Activated CD8-positive, alpha-beta memory T cell treated with anti-CD3 and anti-CD28 coated beads, Interleukin-2, amount 10 ng/mL, durations not matched to agents 7 days and 5 days (primary cell): ENCODE data around the gene NIPBL. TPM values are rescaled to one million over a fixed set of nuclear protein-coding genes. Genes with fewer than 3 reads are reported as not detected.
A peak's percentile ranks its signal among the peaks of the same experiment; 100 is the strongest.
"Not testable (repeated sequence)": the region's sequence is repeated elsewhere in the genome, so short reads cannot be mapped to it uniquely, and the experiment has no call there.

Experiments
- ATAC-seq: fragments of 150-1000 bp; cut with Tn5 transposase; one replicate; pipeline ENCODE4 v1.10.0; 2021; ENCODE audit warnings: moderate library complexity
- CTCF ChIA-PET: fragments of 350-600 bp; sonication (Branson Sonifier 250); formaldehyde crosslinking; loops from one replicate; lab custom pipeline; 2021; ENCODE audit warnings: antibody characterized with exemption; lab: Charles Lee
- DNase-seq: peaks from one replicate; pipeline ENCODE4 v3.0.0-alpha.2; 2020
- H3K27ac Mint-ChIP-seq: one replicate; pipeline ENCODE4 v1.8.0; 2021; ENCODE audit warnings: mild to moderate bottlenecking, mixed read lengths
- H3K27me3 Mint-ChIP-seq: one replicate; pipeline ENCODE4 v1.8.0; 2021; ENCODE audit warnings: mixed read lengths
- H3K36me3 Mint-ChIP-seq: one replicate; pipeline ENCODE4 v1.8.0; 2021; ENCODE audit warnings: mild to moderate bottlenecking, mixed read lengths
- H3K4me1 Mint-ChIP-seq: one replicate; pipeline ENCODE4 v1.8.0; 2021; ENCODE audit warnings: mixed read lengths
- H3K4me3 Mint-ChIP-seq: one replicate; pipeline ENCODE4 v1.8.0; 2021; ENCODE audit warnings: mild to moderate bottlenecking, moderate library complexity, mixed read lengths
- H3K9me3 Mint-ChIP-seq: one replicate; pipeline ENCODE4 v1.8.0; 2022; ENCODE audit warnings: low read depth, mixed read lengths
- total RNA-seq, 2 experiments: library from RNA; stranded (reverse); gene quantifications; one replicate each; pipeline ENCODE4 v1.2.3, GENCODE V29; 2021

The NIPBL gene
- total RNA-seq, 2 experiments from 2014 or later = 56.8 to 57.1 TPM

GRCh38 chr5:37045703-37046102, 169.1 kb downstream of the NIPBL start:
- H3K27me3 Mint-ChIP-seq = no peaks in the 10 kb centered on the region
- no peaks in the 10 kb centered on the region for H3K4me1 Mint-ChIP-seq
- H3K36me3 Mint-ChIP-seq = peaks cover 23% of the 10 kb centered on the region
- CTCF ChIA-PET = interaction anchor here (1.1 kb wide), 1 partner anchor 14 kb away, joined by 3 read pairs; no protein-coding TSS in a partner anchor
- no peak overlapping the region for H3K27ac Mint-ChIP-seq
- H3K9me3 Mint-ChIP-seq = no peaks in the 10 kb centered on the region
- DNase-seq = no peak
- no peak overlapping the region for H3K4me3 Mint-ChIP-seq
- ATAC-seq = no peak

GRCh38 chr5:37047947-37048346, 171.4 kb downstream of the NIPBL start:
- no peaks in the 10 kb centered on the region for H3K4me1 Mint-ChIP-seq
- H3K27ac Mint-ChIP-seq = no peak overlapping the region
- peaks cover 32% of the 10 kb centered on the region for H3K36me3 Mint-ChIP-seq
- CTCF ChIA-PET = no interaction called here
- H3K9me3 Mint-ChIP-seq = no peaks in the 10 kb centered on the region
- ATAC-seq (no peak), DNase-seq (no peak)
- H3K27me3 Mint-ChIP-seq = no peaks in the 10 kb centered on the region
- H3K4me3 Mint-ChIP-seq = no peak overlapping the region

GRCh38 chr5:37054391-37054790, 177.8 kb downstream of the NIPBL start:
- Mint-ChIP-seq H3K4me3 (no peak overlapping the region), H3K27me3 (no peaks in the 10 kb centered on the region), H3K4me1 (peaks cover 5% of the 10 kb centered on the region), H3K27ac (no peak overlapping the region), H3K36me3 (peaks cover 42% of the 10 kb centered on the region), H3K9me3 (no peaks in the 10 kb centered on the region)
- CTCF ChIA-PET = no interaction called here
- no peak for ATAC-seq
- DNase-seq = no peak

- Mint-ChIP-seq H3K27me3 (no peaks in the 10 kb centered on the region), H3K36me3 (peaks cover 41% of the 10 kb centered on the region), H3K27ac (peak overlapping the region; percentile 45)
Measured at GRCh38 chr5:37055383-37055990, 178.9 kb downstream of the NIPBL start.

GRCh38 chr5:37056762-37057161, 180.2 kb downstream of the NIPBL start:
- Mint-ChIP-seq H3K27me3 (no peaks in the 10 kb centered on the region), H3K27ac (no peak overlapping the region), H3K4me3 (no peak overlapping the region), H3K9me3 (no peaks in the 10 kb centered on the region), H3K36me3 (peaks cover 37% of the 10 kb centered on the region), H3K4me1 (peaks cover 5% of the 10 kb centered on the region)
- CTCF ChIA-PET = no interaction called here
- no peak for ATAC-seq
- no peak for DNase-seq

More at GRCh38 chr5:37055383-37055990, 178.9 kb downstream of the NIPBL start:
- Mint-ChIP-seq H3K4me3 (no peak overlapping the region), H3K4me1 (peaks cover 5% of the 10 kb centered on the region), H3K9me3 (no peaks in the 10 kb centered on the region)
- DNase-seq = no peak
- no peak for ATAC-seq
- CTCF ChIA-PET = no interaction called here

- Mint-ChIP-seq H3K36me3 (peaks cover 32% of the 10 kb centered on the region), H3K4me3 (no peak overlapping the region), H3K27ac (no peak overlapping the region), H3K27me3 (no peaks in the 10 kb centered on the region), H3K4me1 (peaks cover 5% of the 10 kb centered on the region), H3K9me3 (no peaks in the 10 kb centered on the region)
- ATAC-seq (no peak), DNase-seq (no peak)
- CTCF ChIA-PET = interaction anchor here (0.6 to 0.8 kb wide), 2 partner anchors 9 to 15 kb away, joined by 3 read pairs; no protein-coding TSS in a partner anchor
Measured at GRCh38 chr5:37060030-37060429, 183.5 kb downstream of the NIPBL start.

GRCh38 chr5:37063739-37064138, 187.2 kb downstream of the NIPBL start:
- no peaks in the 10 kb centered on the region for H3K27me3 Mint-ChIP-seq
- no peak for ATAC-seq
- peaks cover 26% of the 10 kb centered on the region for H3K36me3 Mint-ChIP-seq
- no peak for DNase-seq
- H3K9me3 Mint-ChIP-seq = no peaks in the 10 kb centered on the region
- no peak overlapping the region for H3K27ac Mint-ChIP-seq
- CTCF ChIA-PET = no interaction called here
- H3K4me3 Mint-ChIP-seq = no peak overlapping the region
- no peaks in the 10 kb centered on the region for H3K4me1 Mint-ChIP-seq

GRCh38 chr5:37064442-37064841, 187.9 kb downstream of the NIPBL start:
- Mint-ChIP-seq H3K27me3 (no peaks in the 10 kb centered on the region), H3K4me3 (no peak overlapping the region), H3K36me3 (peaks cover 21% of the 10 kb centered on the region), H3K4me1 (no peaks in the 10 kb centered on the region), H3K27ac (no peak overlapping the region), H3K9me3 (no peaks in the 10 kb centered on the region)
- no peak for ATAC-seq
- CTCF ChIA-PET = no interaction called here
- DNase-seq = no peak

GRCh38 chr5:37071487-37071886, 194.9 kb downstream of the NIPBL start:
- CTCF ChIA-PET = no interaction called here
- H3K4me1 Mint-ChIP-seq = no peaks in the 10 kb centered on the region
- peaks cover 1% of the 10 kb centered on the region for H3K36me3 Mint-ChIP-seq
- no peaks in the 10 kb centered on the region for H3K9me3 Mint-ChIP-seq
- no peak overlapping the region for H3K27ac Mint-ChIP-seq
- H3K27me3 Mint-ChIP-seq = no peaks in the 10 kb centered on the region
- H3K4me3 Mint-ChIP-seq = no peak overlapping the region
- DNase-seq = no peak
- no peak for ATAC-seq

- Mint-ChIP-seq H3K9me3 (no peaks in the 10 kb centered on the region), H3K4me1 (no peaks in the 10 kb centered on the region), H3K27me3 (no peaks in the 10 kb centered on the region), H3K36me3 (peaks cover 1% of the 10 kb centered on the region), H3K4me3 (no peak overlapping the region), H3K27ac (no peak overlapping the region)
- DNase-seq (no peak), ATAC-seq (no peak)
- CTCF ChIA-PET = no interaction called here
Measured at GRCh38 chr5:37071901-37072581, 195.5 kb downstream of the NIPBL start.

- Mint-ChIP-seq H3K9me3 (peaks cover 2% of the 10 kb centered on the region), H3K36me3 (peaks cover 16% of the 10 kb centered on the region), H3K27me3 (no peaks in the 10 kb centered on the region), H3K4me3 (no peak overlapping the region), H3K27ac (no peak overlapping the region), H3K4me1 (no peaks in the 10 kb centered on the region)
- ATAC-seq (no peak), DNase-seq (no peak)
- CTCF ChIA-PET = no interaction called here
Measured at GRCh38 chr5:37075399-37075950, 198.9 kb downstream of the NIPBL start.

GRCh38 chr5:37077146-37077545, 200.6 kb downstream of the NIPBL start:
- no peak overlapping the region for H3K27ac Mint-ChIP-seq
- no peaks in the 10 kb centered on the region for H3K27me3 Mint-ChIP-seq
- H3K4me3 Mint-ChIP-seq = no peak overlapping the region
- H3K9me3 Mint-ChIP-seq = peaks cover 2% of the 10 kb centered on the region
- CTCF ChIA-PET = no interaction called here
- peaks cover 22% of the 10 kb centered on the region for H3K36me3 Mint-ChIP-seq
- no peaks in the 10 kb centered on the region for H3K4me1 Mint-ChIP-seq
- DNase-seq = no peak
- no peak for ATAC-seq

GRCh38 chr5:37080697-37081096, 204.1 kb downstream of the NIPBL start:
- Mint-ChIP-seq H3K4me1 (no peaks in the 10 kb centered on the region), H3K36me3 (peaks cover 31% of the 10 kb centered on the region), H3K27ac (no peak overlapping the region), H3K4me3 (no peak overlapping the region), H3K27me3 (no peaks in the 10 kb centered on the region), H3K9me3 (peaks cover 2% of the 10 kb centered on the region)
- DNase-seq = no peak
- no peak for ATAC-seq
- CTCF ChIA-PET = no interaction called here

- H3K4me3 Mint-ChIP-seq, CTCF ChIA-PET, DNase-seq, ATAC-seq, H3K9me3 Mint-ChIP-seq, H3K4me1 Mint-ChIP-seq, H3K27me3 Mint-ChIP-seq, H3K27ac Mint-ChIP-seq: not testable (repeated sequence)
- peaks cover 29% of the 10 kb centered on the region for H3K36me3 Mint-ChIP-seq
Measured at GRCh38 chr5:37082977-37083376, 206.4 kb downstream of the NIPBL start.
